ENCODE measurements around the gene XRCC2. TPM values are rescaled to one million over a fixed set of nuclear protein-coding genes. Genes with fewer than 3 reads are reported as not detected.

The XRCC2 gene
- polyA plus RNA-seq, 12 donors: 2.2 to 10.3 (median 4.6) TPM; not detected in 1

- no peak for DNase-seq
Observed at GRCh38 chr7:152617056-152617455, 58.9 kb downstream of the XRCC2 start.

- peak; percentile 7 for DNase-seq
Observed at GRCh38 chr7:152615031-152615741, 60.8 kb downstream of the XRCC2 start.

GRCh38 chr7:152608656-152609055, 67.3 kb downstream of the XRCC2 start:
- DNase-seq: no peak

GRCh38 chr7:152608208-152608607, 67.7 kb downstream of the XRCC2 start:
- no peak for DNase-seq

- DNase-seq: no peak
Observed at GRCh38 chr7:152607007-152607406, 68.9 kb downstream of the XRCC2 start.

- no peak for DNase-seq
Observed at GRCh38 chr7:152602962-152603361, 73.0 kb downstream of the XRCC2 start.

GRCh38 chr7:152601305-152601798, 74.6 kb downstream of the XRCC2 start:
- DNase-seq: no peak

GRCh38 chr7:152600266-152600665, 75.7 kb downstream of the XRCC2 start:
- DNase-seq: no peak

- no peak for DNase-seq
Observed at GRCh38 chr7:152597507-152597906, 78.4 kb downstream of the XRCC2 start.

- DNase-seq: no peak
Observed at GRCh38 chr7:152596824-152597223, 79.1 kb downstream of the XRCC2 start.

Other genes with a start within 250 kb of the XRCC2 start
- 100 to 1,000 TPM in 1 of 12 donors, 10 to 100 TPM in 11; 29.5 to 165 (median 40.6) TPM for gene KMT2C, start 240.1 kb downstream of the XRCC2 start, polyA plus RNA-seq (ENCODE audit: insufficient read length in 12 of 12)
- gene ACTR3B, start 83.6 kb upstream of the XRCC2 start, polyA plus RNA-seq (ENCODE audit: insufficient read length in 12 of 12): 10 to 100 TPM in 6 of 12 donors, 1 to 10 TPM in 5, not detected in 1; 5.8 to 22.8 (median 11.0) TPM